Tibial nerve (tissue), 3 donors: Measurements from ENCODE around the gene MNT.
"Not testable (repeated sequence)": the region's sequence is repeated elsewhere in the genome, so short reads cannot be mapped to it uniquely, and the experiment has no call there.

Source experiments
- CTCF ChIP-seq, 5 experiments: fragments of 200-600 bp in 3 of 5; fragments of 450-650 bp in 2 of 5; sonication (generic) in 3 of 5; IDR thresholded peaks; one replicate each; pipeline ENCODE4 v1.5.1; 2016 to 2019; ENCODE audit warnings: antibody characterized with exemption in 5 of 5, mild to moderate bottlenecking in 3 of 5, moderate library complexity in 2 of 5
- POLR2A ChIP-seq, 2 donors: fragments of 450-650 bp; IDR thresholded peaks; one replicate each; pipeline ENCODE4 v1.6.1; 2017; ENCODE audit warnings: antibody characterized with exemption in 2 of 2, mild to moderate bottlenecking in 2 of 2, moderate library complexity in 2 of 2

GRCh38 chr17:2439997-2440396 is 39.1 kb upstream of the MNT start:
- TF ChIP-seq POLR2A, CTCF (IDR thresholded peaks at IDR 0.05): not testable (repeated sequence)
